HG02588 (cell line): ENCODE data around the gene ZNF593.
A peak's percentile ranks its signal among the peaks of the same experiment; 100 is the strongest.

ENCODE experiments used
- ATAC-seq: cut with Tn5 transposase; IDR thresholded peaks from one replicate; pipeline ENCODE4 v1.9.1; 2021; ENCODE audit warnings: mild to moderate bottlenecking, moderate library complexity; ENCODE audit not compliant: unreplicated experiment

The ZNF593 gene

GRCh38 chr1:26169669-26170471, at the start of gene ZNF593:
Gene ZNF593, plus strand, starts transcription at chr1:26169908. Its CDS starts 76 bp downstream, at chr1:26169984.
- peak; percentile 91 for ATAC-seq

- no peak for ATAC-seq
These were observed 47.6 kb upstream of the ZNF593 start for GRCh38 chr1:26121854-26122773.

- no peak for ATAC-seq
These were observed 46.4 kb upstream of the ZNF593 start for GRCh38 chr1:26122988-26123973.

DNA sequence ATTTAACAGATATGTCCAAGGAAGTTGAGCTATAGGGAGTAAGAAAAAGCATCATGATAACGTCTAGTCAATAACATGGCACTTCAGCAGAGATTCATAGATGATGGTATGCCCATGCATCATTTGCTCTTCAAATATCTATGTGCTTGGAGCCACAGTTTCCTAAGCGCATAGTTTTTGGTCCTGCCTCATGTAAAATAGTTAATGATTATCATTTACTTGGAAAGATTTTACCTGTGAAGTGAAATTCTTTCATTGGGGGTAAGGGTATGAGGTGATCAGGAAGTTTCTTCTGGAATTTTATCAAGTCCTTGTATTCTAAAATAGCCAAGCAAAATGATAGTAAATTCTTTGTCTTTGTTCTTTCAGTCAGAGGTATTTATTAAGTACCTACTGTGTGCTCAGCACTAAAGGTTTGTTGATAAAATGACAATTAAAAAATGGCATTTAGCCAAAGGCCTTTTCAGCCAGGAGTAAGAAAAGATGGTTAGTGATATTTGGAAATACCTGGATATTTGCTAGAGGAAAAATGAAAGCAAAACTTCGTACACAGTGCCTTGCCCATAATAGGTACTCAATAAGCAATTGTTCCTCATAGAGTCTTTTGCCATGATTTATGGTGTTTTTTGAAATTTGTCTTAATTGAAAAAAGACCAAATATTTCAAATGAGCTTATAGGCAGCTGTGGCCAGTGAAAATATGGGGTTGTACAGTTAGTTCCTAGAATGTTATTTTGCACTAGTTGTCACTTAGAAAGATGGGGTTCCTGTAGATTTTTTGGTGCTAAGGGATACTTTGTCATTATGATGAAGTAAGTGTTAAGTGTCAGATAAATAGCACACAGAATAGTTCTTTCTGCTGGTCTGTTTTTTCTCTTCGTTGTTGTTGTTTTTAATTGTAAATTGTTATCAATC, 45.0 kb upstream of the ZNF593 start:
- ATAC-seq, result no peak

DNA sequence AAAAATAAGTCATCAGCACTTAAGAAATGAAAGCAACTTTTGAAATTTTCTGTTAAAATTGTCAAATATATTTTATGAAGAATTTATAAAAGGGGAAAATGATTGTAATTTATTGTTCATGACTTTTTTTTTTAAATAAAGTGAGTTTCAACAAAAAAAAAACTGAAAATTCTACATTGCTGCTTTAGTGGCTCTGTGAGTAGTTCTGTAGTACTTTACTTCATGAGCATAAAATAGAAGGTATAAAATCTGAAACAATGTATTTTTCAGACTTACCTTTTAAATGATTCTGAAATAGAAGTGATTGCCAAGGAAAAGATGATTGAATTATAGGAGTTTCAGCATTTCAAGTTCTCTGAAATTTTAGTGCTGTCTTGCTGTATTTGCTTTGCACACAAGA, 44.3 kb upstream of the ZNF593 start:
- ATAC-seq, result no peak

GRCh38 chr1:26125946-26126320, 43.8 kb upstream of the ZNF593 start:
- ATAC-seq, result no peak

DNA sequence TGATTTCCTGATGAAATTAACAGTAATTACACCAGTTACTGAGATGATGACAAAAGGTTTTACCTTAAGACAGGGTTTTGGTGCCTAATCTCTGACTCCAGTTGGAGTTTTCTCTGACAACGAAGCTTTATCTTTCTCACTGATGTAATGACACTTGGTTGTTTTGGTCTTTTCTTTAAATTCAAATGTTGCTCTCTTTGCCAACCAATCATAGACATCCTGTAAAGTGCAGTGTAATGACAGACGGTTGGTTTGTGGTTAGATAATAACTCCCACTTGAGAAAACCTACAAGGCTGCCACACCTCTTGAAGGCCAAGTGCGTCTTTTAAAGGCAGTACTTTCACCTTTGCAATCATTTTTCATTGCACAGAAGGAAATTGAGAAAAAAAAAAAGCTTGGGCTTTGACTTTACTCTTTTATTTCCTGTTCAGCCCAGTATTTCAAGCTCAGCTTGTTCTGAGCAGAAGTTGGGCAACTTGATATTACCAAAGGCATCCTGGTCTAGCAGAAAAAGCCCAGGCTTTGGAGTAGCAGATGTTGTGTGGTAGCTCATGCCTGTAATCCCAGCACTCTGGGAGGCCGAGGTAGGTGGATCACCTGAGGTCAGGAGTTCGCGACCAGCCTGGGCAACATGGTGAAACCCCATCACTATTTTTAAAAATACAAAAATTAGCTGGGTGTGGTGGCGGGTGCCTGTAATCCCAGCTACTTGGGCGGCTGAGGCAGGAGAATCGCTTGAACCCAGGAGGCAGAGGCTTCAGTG, 43.2 kb upstream of the ZNF593 start:
- ATAC-seq, result no peak

DNA sequence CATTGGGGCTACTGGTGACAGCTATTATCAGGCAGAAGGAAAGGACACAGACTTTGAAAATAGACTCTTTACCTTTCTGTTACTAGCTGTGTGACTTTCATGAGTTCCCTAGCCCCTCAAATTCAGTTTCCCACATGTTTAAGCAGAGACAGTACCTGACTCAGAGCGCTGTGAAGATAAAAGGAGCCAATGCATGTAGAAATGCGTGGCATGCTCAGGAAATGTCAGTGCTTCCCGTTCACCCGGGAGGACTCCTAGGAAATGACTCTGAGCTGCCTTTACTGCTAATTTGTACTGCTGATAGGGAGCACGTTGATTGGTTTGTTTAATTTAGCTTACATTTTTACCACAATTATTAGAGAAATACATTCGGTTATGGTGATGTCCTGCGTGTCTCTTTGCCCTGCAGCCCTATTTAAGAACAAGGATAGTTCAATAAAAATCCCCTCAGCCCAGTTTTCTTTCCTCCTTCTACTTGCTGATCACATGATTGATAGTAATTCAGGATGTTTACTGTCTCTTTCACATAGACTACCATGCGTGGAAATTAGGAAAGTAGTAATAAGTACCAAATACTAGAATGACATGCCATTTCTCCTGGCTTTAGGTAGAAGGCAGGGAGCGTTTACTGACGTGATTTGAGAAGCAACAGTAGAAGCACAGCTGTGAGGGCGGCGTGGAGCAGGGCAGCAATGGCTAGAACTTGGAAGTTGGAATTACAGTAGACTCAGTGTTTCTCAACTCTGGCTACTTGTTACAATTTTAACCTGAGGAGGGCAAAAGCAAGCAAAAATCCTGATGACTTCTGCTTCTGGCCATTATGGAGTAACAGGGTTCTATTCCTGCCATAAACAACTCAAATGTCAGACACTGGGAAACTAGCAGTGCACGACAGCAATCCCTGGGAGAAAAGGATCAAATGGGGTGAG, 42.2 kb upstream of the ZNF593 start:
- no peak for ATAC-seq

- no peak for ATAC-seq
These were observed 39.9 kb upstream of the ZNF593 start for GRCh38 chr1:26129778-26130177.

DNA sequence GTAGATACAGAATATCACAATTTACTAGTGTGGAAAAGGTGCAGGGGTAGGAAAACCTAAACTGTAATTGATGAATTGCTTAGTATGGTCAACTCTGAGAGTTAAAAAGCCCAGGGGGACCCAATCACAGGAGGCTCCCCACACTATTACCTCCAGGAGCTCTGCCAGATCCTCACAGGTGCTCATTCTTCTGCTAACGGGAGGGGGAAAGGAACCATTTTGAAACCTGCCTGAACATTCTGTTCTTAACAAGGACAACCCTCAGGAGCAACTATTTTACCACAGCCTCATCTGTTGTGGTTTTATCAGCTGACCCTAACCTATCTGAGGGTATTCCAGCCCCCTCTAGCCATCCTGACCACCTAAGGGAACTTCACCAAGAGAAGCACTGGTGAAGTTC, 39.0 kb upstream of the ZNF593 start:
- ATAC-seq, result no peak

- no peak for ATAC-seq
These were observed 37.4 kb upstream of the ZNF593 start for GRCh38 chr1:26132128-26132833.

DNA sequence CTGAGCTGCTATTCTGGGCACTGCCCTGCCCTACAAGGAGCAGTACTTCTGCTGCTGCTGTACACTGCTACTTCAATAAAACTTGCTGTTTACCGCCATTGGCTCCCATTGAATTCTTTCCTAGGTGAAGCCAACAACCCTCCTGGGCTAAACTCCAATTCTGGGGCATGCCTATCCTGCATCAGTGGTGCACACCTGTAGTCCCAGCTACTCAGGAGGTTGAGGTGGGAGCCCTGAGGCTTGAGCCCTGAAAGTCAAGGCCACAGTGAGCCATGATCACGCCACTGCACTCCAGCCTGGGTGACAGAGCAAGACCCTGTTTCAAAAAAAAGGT, 36.9 kb upstream of the ZNF593 start:
- ATAC-seq, result no peak

DNA sequence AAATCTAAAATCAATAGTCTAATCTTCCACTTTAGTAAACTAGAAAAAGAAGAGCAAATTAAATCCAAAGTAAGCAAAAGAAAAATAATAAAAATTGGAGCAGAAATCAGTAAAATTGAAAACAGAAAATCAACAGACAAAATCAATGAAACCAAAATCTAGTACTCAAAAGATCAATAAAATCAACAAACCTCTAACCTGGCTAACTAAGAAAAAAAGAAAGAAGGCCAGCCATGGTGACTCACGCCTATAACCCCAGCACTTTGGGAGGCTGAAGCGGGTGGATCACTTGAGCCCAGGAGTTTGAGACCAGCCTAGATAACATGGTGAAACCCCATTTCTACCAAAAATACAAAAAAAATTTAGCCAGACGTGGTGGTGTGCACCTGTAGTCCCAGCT, 35.2 kb upstream of the ZNF593 start:
- no peak for ATAC-seq

DNA sequence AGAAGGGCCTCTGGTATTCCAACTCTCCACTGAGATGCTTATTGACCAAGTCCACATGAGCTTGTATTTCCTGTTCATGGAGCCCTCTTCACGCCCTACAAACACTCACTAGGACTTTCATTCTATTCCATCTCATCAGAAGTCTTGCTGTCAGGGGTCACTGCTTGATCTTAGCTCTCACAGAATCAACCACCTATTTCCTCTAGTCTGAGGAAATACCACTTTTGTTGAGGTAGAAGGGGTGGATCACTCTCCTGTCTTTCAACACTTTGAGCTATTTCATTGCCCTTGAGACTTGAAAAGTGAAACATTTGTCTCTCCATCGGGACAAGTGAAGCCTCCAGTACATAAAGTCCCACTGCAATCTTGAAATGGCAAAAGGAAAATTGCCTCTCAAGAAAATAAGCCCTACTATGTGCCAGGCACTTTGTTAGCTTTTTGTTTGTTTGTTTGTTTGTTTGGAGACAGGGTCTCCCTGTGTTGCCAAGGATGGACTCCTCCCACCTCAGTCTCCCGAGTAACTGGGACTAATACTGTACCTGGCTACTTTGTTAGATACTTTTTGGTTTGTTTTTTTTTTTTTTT, 30.6 kb upstream of the ZNF593 start:
- no peak for ATAC-seq

- no peak for ATAC-seq
These were observed 27.5 kb upstream of the ZNF593 start for GRCh38 chr1:26142159-26142558.

DNA sequence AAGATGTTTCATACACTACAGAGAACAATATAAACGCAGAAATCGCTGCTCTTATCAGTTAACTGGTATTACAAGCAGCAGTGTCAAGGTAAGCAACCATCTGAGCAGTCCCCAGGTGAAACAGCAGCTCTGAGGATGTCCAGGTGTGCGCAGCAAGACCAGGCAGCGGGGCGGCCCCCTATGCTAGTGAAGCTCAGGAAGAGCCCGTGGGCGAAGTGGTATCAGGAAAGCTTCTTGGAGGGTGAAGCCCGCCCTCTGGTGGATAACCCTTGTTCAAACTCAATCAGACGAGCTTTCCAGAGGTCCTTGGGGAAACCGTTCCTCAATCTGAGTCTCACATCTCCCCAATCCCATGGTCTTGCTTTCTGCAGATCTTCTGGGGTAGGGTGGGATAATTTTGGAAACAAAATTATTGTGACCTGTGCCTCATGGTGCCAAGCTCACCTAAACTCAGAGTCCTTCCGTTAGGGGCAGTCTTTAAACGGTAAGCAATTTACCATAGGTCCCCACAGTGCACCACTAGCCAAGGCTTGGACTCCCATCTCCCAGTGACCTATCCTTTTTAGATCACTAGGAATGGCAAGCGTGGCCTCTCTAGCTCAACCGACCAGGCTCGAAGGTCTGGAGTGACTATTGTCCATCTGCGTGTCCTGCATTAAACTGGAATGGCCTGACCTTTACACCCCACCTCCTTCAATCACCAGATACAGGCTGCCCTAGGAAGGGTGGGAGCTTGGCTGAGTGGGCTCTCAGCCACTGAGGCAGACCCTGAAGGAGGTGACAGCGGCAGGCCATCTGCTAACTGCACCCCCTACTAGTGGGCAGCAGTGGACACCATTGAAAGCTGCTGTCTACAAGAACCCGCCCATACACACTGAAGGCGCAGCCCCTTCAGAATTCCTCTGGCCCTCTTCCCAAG, 24.4 kb upstream of the ZNF593 start:
- no peak for ATAC-seq
